ENCODE results near the gene PEX7. TPM values are rescaled to one million over a fixed set of nuclear protein-coding genes. Genes with fewer than 3 reads are reported as not detected.

Gene PEX7
- total and polyA plus RNA-seq, 2 experiments from 2014 or later, result 11.8 to 13.5 TPM

DNA sequence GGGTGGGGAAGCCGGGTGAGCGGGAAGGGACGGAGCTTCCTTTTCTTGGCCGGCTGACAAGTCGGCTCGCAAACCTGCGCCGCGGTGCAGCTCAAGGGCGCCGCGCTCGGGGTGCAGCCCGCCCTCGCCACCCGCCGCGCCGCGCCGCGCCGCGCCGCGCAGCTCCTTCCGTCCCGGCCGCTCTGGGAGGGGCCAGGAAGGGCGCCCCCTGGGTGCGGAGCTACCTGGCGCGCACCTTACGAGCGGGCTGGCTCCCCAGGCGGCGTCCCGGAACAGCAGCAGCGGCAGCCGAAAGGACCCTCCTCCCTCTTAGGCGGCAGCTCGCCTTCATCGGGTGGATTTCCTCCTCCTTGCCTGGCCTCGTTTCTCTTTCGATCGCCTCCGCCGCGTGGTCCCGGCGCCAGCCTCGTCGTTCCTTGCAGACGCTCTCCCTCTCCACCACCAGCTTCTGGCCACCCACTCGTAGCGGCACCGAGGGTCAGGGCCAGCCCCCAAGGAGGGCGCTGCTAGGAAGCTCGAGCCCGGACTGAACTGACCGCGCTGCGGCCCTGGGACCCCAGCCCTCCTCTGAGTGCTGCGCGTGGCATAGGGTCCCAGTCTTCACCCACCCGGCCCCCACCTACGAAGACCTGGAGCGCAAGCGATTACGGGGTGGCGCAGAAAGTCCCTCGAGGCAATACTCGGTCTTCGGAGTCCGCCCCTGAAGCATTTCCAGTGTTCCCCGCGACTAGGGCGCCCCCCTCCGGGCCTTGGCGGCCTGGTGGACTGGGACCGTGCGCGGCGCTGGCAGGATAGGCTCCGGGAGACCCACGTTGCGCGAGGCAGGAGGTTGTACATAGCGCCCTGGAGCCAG, 29.8 kb upstream of the PEX7 start, which contains the start of gene MAP3K5 (continued):
- TF ChIP-seq, protein P1, sequence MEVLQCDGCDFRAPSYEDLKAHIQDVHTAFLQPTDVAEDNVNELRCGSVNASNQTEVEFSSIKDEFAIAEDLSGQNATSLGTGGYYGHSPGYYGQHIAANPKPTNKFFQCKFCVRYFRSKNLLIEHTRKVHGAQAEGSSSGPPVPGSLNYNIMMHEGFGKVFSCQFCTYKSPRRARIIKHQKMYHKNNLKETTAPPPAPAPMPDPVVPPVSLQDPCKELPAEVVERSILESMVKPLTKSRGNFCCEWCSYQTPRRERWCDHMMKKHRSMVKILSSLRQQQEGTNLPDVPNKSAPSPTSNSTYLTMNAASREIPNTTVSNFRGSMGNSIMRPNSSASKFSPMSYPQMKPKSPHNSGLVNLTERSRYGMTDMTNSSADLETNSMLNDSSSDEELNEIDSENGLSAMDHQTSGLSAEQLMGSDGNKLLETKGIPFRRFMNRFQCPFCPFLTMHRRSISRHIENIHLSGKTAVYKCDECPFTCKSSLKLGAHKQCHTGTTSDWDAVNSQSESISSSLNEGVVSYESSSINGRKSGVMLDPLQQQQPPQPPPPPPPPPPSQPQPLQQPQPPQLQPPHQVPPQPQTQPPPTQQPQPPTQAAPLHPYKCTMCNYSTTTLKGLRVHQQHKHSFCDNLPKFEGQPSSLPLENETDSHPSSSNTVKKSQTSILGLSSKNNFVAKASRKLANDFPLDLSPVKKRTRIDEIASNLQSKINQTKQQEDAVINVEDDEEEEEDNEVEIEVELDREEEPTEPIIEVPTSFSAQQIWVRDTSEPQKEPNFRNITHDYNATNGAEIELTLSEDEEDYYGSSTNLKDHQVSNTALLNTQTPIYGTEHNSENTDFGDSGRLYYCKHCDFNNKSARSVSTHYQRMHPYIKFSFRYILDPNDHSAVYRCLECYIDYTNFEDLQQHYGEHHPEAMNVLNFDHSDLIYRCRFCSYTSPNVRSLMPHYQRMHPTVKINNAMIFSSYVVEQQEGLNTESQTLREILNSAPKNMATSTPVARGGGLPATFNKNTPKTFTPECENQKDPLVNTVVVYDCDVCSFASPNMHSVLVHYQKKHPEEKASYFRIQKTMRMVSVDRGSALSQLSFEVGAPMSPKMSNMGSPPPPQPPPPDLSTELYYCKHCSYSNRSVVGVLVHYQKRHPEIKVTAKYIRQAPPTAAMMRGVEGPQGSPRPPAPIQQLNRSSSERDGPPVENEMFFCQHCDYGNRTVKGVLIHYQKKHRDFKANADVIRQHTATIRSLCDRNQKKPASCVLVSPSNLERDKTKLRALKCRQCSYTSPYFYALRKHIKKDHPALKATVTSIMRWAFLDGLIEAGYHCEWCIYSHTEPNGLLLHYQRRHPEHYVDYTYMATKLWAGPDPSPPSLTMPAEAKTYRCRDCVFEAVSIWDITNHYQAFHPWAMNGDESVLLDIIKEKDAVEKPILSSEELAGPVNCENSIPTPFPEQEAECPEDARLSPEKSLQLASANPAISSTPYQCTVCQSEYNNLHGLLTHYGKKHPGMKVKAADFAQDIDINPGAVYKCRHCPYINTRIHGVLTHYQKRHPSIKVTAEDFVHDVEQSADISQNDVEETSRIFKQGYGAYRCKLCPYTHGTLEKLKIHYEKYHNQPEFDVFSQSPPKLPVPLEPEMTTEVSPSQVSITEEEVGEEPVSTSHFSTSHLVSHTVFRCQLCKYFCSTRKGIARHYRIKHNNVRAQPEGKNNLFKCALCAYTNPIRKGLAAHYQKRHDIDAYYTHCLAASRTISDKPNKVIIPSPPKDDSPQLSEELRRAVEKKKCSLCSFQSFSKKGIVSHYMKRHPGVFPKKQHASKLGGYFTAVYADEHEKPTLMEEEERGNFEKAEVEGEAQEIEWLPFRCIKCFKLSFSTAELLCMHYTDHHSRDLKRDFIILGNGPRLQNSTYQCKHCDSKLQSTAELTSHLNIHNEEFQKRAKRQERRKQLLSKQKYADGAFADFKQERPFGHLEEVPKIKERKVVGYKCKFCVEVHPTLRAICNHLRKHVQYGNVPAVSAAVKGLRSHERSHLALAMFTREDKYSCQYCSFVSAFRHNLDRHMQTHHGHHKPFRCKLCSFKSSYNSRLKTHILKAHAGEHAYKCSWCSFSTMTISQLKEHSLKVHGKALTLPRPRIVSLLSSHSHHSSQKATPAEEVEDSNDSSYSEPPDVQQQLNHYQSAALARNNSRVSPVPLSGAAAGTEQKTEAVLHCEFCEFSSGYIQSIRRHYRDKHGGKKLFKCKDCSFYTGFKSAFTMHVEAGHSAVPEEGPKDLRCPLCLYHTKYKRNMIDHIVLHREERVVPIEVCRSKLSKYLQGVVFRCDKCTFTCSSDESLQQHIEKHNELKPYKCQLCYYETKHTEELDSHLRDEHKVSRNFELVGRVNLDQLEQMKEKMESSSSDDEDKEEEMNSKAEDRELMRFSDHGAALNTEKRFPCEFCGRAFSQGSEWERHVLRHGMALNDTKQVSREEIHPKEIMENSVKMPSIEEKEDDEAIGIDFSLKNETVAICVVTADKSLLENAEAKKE (CRISPR knock-in tag; IDR thresholded peaks at IDR 0.05), result no peak
- TF ChIP-seq, protein P2, sequence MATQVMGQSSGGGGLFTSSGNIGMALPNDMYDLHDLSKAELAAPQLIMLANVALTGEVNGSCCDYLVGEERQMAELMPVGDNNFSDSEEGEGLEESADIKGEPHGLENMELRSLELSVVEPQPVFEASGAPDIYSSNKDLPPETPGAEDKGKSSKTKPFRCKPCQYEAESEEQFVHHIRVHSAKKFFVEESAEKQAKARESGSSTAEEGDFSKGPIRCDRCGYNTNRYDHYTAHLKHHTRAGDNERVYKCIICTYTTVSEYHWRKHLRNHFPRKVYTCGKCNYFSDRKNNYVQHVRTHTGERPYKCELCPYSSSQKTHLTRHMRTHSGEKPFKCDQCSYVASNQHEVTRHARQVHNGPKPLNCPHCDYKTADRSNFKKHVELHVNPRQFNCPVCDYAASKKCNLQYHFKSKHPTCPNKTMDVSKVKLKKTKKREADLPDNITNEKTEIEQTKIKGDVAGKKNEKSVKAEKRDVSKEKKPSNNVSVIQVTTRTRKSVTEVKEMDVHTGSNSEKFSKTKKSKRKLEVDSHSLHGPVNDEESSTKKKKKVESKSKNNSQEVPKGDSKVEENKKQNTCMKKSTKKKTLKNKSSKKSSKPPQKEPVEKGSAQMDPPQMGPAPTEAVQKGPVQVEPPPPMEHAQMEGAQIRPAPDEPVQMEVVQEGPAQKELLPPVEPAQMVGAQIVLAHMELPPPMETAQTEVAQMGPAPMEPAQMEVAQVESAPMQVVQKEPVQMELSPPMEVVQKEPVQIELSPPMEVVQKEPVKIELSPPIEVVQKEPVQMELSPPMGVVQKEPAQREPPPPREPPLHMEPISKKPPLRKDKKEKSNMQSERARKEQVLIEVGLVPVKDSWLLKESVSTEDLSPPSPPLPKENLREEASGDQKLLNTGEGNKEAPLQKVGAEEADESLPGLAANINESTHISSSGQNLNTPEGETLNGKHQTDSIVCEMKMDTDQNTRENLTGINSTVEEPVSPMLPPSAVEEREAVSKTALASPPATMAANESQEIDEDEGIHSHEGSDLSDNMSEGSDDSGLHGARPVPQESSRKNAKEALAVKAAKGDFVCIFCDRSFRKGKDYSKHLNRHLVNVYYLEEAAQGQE (IDR thresholded peaks at IDR 0.05; ENCODE audit: unreplicated experiment), result no peak
- TF ChIP-seq, protein P3, sequence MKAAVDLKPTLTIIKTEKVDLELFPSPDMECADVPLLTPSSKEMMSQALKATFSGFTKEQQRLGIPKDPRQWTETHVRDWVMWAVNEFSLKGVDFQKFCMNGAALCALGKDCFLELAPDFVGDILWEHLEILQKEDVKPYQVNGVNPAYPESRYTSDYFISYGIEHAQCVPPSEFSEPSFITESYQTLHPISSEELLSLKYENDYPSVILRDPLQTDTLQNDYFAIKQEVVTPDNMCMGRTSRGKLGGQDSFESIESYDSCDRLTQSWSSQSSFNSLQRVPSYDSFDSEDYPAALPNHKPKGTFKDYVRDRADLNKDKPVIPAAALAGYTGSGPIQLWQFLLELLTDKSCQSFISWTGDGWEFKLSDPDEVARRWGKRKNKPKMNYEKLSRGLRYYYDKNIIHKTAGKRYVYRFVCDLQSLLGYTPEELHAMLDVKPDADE (IDR thresholded peaks at IDR 0.05), result no peak
